HG03460 (cell line): ENCODE measurements around the gene KLC4.

Source experiments
- ATAC-seq: cut with Tn5 transposase; IDR thresholded peaks from one replicate; pipeline ENCODE4 v1.9.1; 2021; ENCODE audit not compliant: unreplicated experiment

Gene KLC4

DNA sequence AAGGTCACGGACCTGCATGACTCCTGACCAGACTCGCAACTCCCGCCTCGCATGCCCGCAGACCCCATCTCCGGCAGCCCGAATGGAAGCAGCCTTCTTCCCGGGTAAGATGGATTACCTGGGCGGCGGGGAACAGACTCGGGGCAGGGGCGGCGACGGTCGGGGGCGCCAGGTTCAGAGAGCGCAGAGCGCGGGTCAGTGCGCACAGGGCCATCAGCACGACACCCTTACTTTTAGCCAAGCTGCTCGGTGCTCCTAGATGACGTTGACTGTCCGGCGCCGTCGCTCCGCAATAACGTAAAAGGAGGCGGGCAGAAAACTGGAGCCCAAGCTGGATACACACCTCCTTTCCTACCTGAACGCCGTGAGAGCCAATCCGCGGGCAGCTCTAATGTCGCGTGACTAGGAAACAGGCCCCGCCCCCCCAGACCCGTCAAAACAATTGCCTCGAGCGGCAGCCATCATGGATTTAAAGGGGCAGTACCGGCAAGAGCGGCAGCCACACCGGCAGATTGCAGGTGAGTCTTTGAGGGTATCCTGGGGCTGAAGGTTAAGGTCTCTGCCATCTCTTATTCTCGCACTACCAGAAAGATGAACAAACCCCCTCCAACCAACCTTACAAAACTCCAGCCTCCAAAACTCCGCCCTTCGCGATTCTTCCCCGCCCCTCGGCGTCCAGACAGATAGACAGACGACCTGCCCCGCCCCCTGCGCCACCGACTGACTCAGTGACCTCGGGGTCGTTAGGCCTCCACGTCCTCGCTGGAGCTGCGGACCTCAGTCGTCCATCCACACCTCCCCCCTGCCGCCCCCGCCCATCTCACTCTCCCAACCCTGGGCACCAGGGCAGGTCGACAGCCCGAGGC lies at the start of gene KLC4, which contains the start of gene MRPL2:
TSS of gene KLC4 (plus strand) at position 464 of the 866 bp plus-strand sequence. CDS start 1,705 bp downstream, outside the sequence.
TSS of gene MRPL2 (minus strand) at position 267 of the 866 bp plus-strand sequence. CDS start at position 214, 53 bp downstream.
- ATAC-seq = peak; percentile 85

DNA sequence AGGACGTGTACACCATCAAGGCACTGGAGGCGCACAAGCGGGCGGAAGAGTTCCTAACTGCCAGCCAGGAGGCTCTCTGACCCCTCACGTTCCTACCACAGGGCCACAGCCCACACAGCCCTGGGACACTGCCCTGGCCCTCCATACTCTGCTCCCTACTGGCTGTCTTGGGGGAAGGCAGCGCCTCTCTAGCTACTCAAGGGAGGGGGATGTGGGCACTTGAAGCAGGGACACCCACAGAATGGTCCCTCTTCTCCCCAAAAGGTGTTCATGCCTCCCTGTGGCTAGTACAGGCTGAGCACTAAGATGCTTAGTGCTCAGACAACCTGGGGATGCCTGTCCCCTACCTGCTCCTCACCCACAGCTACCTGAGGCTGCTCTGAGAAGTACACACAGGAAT lies 48.2 kb upstream of the KLC4 start:
- ATAC-seq = no peak

DNA sequence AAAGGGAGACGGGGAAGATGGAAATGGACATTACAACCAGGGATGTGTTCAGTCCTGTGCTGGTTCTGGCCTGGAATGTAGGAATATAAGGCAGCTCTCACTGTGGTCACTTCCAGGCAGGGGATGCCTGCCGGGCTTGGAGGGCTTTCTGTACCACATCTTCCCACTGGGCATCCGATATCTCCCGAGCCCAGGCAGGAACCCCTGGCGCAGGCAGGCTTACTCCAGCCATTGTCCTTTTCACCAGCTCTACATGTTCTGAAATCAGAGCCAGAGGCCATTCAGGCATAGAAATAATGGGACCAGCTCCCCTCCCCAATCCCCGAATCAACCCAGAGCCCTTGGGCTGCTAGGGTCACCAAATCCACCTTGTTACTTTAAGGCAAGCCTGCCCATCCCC lies 47.1 kb upstream of the KLC4 start:
- no peak for ATAC-seq

DNA sequence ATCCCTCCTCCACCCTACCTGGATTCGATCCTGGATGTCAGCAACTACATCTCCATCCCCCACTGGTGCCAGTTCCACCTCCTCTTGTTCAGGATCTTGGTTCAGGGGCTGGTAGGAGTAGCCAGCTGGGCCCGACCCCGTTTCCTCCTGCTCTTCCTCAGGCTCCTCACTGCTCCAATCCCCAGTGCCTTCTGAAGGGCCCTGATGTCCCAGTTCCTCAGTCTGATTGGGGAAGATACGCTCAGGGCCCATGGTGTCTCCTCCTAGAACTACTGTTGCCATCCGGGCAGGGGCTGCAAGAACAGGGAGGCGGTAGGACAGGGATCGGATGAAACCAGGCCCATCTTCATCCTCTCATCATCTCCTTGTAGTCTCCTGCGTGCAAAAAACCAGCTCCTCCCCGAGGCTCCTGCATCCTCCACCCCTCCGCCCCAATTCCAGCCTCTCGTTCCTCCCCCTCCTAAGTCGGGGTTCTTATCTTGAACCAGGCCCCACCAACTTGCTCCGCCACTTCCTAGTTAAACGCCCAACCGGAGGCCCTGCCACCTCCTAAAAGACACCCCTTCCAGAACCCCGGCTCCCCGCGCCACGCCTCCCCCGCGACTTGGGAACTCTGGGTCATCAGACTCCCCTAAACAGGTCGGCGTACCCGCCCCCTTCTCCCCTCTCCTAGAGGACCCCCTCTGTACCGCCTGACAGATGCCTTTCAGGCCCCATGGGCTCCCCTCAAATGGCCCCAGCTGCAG lies 46.2 kb upstream of the KLC4 start:
- ATAC-seq = no peak

DNA sequence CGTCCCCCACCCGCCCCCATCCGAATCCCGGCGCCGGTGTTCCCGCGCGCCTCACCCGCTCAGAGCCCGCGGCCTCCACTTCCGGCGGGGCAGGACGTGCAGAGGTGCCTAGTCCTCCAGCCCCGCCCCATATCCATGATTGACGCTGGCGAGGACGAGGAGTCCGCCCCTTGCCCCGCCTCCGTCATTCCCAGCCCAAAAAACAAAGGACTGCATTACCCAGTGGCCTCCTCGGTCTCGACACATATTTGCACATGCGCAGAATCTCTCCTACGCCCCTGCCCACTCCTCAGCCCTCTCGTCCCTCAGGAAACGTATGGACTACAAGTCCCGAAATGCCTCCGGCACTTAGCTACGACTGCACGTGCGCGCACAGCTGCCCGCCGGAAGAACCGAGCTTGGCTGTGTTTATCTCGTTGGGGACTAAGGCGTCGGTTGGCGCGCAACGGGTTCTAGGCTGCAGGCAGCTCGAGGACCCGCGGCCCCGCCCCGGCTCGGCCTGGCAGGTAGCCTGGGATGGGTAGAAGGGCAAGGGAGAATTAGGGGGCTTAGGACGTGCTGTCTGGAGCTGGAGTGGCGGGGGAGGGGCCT lies 45.5 kb upstream of the KLC4 start, which contains the start of the genes KLHDC3 and MEA1:
TSS of gene KLHDC3 (plus strand) at position 407 of the 591 bp plus-strand sequence. CDS start 2,944 bp downstream, outside the sequence.
TSS of gene MEA1 (minus strand) at position 104 of the 591 bp plus-strand sequence. CDS start 133 bp downstream, outside the sequence.
- peak; percentile 93 for ATAC-seq

DNA sequence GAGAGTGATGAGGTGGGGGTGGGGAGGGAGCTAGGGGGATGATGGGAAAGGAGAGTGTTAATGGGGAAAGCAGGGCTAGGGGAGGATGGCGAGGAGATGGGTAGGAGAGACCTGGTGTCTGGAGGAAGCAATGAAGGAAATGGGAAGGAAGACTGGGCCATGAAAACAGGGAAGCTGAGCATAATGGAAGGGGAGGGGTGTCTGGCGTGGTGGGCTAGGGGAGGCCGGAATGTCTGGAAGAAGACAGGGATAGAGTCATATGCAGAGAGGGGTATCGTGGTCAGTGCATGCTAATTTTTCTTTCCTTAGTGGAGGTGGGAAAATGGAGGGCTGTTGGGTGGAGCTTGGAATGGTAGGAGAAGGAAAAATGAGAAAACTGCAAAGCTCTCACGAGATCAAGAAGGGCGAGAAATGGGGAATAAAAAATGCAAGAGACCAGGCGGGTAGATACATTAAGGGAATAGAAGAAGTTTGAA lies 45.0 kb upstream of the KLC4 start:
- no peak for ATAC-seq

DNA sequence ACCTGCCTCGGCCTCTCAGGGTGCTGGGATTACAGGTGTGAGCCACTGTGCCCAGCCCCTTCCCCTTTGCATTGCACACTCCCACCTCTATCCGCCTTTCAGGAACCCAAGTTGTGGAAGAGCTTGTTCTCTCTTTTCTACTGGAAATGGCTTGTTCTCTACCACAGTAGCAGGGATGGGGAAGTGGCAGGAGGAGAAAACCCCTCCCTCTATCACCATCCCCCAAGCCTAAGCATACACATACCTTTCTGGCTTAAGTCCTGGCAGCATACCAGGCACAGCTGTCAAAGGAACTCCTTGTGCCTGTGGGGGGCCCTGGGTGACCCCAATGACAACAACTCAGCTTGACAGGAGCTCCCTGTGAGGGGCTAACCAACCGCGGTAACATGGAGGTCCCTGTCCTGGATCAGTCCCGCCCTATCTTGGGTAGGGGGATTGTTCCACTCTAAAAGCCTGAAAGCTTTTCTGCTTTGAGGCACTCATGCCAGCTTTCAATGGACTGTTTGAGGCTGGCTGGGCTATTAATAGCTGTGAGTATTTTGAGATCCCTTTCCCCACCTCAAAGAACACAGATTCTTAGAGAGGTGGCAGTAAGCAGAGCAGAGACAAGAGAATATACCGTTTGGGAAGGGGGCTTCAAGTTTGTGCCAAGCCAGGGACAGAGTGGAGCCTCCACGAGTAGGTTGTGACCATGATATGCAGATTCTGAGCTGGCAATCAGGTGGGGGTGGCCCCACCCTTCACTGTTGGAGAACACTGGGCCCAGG lies 43.1 kb upstream of the KLC4 start:
- ATAC-seq = no peak

DNA sequence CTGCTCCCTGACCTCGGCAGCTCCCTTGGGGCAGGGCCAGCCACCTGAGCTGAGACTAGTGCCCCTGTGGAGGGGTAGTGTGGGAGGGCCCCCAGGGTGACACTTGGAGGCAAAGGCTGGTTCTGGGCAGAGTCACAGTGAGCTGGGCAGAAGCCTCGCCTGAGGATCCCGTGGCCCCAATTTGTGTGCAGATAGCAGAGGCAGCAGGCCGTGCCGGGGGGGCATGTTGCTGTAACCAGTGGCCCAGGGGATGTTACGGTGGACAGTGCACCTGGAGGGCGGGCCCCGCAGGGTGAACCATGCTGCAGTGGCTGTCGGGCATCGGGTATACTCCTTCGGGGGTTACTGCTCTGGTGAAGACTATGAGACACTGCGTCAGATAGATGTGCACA lies 42.5 kb upstream of the KLC4 start:
- ATAC-seq = no peak

DNA sequence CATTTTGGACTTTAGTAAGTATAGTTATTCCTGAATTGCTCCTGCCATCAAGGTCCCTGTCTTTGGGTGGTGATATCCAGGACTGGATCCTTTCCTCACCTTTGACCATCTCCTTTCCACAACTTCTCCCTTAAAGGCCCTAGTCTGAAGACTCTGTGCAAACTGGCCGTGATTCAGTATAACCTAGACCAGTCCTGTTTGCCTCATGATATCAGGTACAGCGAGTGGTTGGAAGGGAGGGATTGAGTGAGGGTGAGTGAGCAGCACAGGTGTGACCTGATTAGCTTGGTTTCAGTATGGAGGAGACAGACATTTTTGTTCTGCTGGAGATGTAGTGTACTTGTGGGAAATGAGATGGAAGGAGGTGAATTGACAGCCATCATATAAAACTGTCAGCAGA lies 40.3 kb upstream of the KLC4 start:
- no peak for ATAC-seq

DNA sequence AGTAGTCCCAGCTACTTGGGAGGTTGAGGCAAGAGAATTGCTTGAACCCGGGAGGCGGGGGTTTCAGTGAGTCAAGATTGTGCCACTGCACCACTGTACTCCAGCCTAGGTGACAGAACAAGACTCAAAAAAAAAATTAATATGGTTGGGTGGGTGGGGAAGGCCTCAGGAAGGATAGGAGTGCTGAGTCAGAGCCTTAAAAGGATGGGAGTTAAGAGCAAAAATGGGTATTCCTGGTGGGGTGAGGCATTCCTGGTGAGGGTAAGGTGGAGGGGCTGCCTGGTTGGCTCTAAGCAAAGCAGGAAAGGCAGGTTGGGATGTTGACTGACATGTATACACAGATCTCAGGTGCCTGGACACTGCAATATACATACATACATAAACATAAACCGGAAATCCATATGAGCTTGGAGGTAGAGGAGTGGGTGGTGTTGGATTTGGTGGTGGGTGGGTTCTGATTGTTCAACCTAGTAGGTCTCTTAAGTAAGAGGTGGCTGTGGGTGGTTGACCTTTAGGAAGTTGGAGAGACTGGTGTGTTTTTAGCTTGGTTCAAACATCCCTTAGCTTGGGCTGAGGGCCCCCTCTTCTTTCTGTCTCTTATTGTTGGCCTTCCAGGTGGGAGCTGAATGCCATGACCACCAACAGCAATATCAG lies 39.3 kb upstream of the KLC4 start:
- no peak for ATAC-seq

DNA sequence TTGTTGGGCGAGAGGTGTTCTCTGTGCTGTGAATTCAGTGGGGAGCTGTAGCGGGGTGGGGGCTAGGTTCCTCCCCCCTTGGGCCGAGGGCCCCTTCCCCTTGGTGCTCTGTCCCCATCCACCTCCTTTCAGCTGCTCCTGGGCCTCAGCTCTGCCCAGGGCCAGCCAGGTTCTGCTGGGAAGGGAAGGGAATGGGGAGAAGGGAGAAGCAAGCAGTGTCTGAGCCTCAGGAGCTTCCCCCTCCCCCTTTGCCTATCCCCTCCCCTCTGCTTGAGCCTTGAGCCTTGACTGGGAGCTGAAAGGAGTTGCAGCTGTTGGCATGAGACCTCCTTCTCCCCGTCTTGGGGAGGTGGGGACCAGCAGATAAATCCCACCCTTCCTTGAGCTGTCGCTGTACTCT lies 38.6 kb upstream of the KLC4 start:
- ATAC-seq = no peak

DNA sequence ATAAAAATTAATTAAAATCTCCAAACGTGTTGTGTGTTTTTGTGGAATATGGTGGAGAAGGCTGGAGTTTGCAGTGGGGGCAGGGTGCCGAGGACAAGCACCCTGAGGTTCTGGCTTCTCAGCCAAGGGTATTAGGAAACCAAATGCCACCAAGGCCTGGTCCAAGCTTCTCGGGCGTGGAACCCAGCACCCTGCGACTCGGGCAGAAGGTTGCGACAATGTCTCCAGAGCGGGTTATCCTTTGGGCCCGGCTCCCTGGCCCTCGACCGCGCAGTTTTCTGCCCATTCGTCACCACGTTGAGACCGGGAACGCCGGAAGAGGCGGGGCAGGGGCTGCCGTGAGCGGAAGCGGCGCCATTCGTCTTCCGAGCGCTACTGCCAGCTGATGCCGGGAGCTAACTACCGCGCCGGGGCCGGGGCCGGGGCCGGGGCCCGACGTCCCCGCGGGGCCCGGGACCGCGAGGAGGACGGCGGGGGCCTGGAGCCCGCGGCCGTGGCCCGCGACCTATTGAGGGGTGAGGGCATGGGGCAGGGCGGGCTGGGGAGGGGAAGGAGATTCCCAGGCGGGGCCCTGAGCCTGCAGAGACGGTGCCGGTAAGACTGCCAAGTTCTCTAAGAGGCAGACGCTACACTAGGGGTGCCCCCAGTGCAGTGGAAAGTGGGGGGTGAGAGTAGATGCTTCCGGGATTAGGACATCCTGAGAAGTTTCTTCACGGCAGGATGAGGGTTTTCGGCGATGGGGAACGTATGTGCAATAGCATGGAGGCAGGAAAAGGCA lies 38.0 kb upstream of the KLC4 start, which contains the start of gene RRP36:
TSS of gene RRP36 (plus strand) at position 354 of the 778 bp plus-strand sequence. CDS start at position 386, 32 bp downstream.
- peak; percentile 87 for ATAC-seq

DNA sequence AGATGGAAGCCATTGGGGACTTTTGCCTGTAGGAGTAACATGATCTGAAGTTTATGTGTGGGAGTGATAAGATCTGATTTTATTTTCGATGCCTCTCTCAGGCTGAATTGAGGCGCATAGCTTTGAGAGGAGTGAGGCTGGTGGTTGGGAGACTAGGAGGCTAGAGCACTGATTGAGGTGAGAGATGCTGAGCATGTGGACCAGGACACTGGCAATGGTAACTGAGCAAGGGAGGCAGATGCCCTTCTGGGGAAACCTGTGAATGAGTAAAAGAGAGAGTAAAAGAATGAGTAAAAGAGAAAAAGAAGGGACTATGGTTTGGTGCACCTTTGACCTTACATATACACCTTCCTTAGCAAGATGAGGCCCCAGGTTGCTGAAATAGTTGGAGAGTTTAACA lies 35.0 kb upstream of the KLC4 start:
- ATAC-seq = no peak

DNA sequence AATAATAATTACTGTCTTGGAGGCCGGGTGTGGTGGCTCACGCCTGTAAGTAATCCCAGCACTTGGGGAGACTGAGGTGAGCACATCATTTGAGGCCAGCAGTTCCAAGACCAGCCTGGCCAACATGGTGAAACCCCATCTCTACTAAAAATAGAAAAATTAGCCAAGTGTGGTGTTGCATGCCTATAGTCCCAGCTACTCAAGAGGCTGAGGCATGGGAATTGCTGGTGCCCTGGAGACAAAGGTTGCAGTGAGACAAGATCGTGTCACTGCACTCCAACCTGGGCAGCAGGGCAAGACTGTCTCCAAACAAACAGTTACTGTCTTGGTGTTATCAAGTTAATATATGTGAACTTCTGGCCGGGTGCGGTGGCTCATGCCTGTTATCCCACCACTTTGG lies 33.1 kb upstream of the KLC4 start:
- ATAC-seq = no peak

DNA sequence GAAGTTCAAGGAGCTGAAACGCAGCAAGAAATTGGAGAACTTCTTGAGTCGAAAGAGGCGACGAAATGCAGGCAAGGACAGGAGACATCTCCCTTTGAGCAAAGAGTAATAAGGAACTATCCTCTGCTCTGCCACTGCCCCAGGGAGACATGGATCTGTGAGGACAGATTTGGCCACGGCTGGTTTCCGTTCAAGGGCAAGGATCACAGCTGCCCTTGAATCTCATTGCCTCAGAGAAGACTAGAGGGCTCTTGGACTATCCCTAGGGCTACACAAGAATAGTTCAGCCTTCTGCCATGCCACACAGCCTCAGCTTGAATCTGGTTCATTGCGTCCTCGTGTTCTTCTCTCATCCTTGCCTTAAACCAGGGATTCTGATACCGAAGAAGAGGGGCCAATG lies 30.3 kb upstream of the KLC4 start:
- no peak for ATAC-seq

DNA sequence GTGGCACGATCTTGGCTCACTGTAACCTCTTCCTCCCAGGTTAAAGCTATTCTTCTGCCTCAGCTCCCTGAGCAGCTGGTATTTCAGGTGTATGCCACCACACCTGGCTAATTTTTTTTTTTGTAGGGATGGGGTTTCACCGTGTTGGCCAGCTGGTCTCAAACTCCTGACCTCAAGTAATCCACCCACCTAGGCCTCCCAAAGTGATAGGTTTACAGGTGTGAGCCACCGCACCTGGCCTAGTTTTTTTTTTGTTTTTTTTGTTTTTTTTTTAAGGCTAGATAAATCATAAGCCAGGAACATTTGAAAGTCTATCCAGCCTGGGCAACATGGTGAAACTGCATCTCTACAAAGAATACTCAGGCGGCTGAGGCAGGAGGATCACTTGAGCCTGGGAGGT lies 27.1 kb upstream of the KLC4 start:
- no peak for ATAC-seq

DNA sequence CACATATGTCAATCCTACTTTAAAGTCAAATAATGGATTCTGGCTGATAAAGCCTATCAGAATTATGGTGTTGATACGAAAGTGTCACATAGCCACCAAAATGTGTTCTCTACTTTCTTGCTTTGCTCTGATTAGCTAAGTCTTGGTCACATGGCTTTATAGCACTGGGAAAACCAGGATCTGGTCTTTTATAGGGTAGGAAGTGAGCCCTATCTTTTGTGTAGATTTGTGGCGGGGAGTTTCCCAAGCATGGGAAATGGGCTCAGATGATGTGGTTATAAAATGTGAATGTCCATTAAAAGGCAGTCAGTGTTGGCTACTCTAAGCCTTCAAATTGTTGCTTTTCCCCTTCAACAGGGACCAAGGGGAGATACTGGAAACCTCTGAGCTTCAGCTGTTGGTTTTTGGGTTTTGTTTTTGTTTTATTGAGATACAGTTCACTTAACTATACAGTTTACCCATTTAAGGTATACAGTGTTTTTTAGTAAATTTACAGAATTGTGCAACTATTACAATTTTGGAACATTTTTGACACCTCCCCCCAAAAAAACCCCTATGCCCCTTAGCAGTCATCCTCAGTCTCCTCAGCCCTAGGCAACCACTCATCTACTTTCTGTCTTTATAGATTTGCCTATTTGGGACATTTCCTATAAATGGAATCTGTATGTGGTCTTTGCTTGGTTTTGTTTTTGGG lies 25.8 kb upstream of the KLC4 start:
- ATAC-seq = no peak

DNA sequence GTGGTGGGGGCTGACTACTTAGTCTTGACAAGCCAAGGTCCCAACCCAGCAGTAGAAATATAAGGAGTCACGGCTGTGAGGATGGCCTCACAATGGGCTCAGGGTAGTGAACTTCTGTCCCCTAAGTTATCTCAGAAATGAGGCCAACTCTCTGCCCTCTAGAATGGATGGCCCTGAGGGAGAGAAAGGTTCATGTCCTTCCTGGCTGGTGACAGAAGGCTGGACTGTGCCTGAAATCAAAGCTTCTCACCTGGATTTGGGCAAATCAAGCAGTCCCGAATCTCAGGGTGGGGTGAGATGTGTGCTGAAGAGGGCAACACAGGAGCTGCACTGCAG lies 25.3 kb upstream of the KLC4 start:
- no peak for ATAC-seq
